ENCODE results near the gene TOGARAM2.

The TOGARAM2 gene

DNA sequence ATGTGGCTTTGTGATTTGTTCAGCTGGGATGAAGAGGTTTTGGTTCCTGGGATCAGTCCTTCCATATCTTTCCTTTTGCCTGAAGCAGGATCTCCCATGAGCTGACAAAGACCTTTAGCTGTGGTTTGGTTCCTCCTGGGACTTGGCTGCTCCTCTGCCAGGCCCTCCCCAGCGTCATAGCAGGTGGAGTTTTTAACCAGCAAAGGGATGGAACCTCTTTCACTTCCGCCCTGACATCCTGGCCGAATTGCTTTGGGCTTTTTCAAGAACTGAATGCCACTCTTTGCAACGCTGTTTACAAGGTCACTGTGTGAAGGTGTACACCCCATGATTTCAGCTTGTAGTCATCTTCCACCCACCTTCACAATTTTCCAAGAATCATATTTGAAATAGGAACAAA, 92.8 kb downstream of the TOGARAM2 start (continued):
- TF ChIP-seq BCL11A (tag by site-specific recombination; IDR thresholded peaks at IDR 0.05; ENCODE audit: low read depth): no peak
- TF ChIP-seq BCL11B (tag by site-specific recombination; IDR thresholded peaks at IDR 0.05; ENCODE audit: low read depth): no peak
- no peak for TF ChIP-seq ZNF10 (tag by site-specific recombination; IDR thresholded peaks at IDR 0.05)
- TF ChIP-seq SP2 (tag by site-specific recombination; IDR thresholded peaks at IDR 0.05): no peak
- TF ChIP-seq, protein P1, sequence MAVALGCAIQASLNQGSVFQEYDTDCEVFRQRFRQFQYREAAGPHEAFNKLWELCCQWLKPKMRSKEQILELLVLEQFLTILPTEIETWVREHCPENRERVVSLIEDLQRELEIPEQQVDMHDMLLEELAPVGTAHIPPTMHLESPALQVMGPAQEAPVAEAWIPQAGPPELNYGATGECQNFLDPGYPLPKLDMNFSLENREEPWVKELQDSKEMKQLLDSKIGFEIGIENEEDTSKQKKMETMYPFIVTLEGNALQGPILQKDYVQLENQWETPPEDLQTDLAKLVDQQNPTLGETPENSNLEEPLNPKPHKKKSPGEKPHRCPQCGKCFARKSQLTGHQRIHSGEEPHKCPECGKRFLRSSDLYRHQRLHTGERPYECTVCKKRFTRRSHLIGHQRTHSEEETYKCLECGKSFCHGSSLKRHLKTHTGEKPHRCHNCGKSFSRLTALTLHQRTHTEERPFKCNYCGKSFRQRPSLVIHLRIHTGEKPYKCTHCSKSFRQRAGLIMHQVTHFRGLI (tag by site-specific recombination; IDR thresholded peaks at IDR 0.05): no peak

DNA sequence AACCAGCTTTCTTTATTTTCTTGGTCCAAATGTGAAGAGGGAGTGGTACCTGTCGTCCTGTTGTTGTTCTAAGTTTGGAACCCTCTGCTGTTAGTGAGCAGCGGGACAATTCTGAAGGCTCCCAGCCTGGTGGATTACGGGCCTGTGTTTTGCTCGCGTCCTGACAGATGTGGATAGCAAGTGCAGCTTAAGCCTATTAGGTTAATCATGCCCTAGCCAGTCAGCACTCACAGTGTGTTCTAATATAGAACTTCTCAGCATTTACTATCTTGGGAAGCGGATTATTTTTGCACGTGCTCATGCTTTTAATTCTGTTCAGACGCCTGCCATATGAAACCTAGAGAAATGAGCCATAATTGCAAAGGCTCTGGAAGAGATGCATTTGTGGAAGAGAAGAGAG, 93.3 kb downstream of the TOGARAM2 start, which contains the start of gene PCARE:
TSS of gene PCARE (minus strand) at position 113 of the 400 bp plus-strand sequence. CDS start 262 bp downstream, outside the sequence.
- H3K4me3 ChIP-seq (ENCODE audit: low read depth, low read length): no peak within 1 kb of the TSS
- H3K36me3 ChIP-seq (ENCODE audit: control insufficient read depth in 2 of 2, insufficient read depth in 1 of 2, low read length in 2 of 2): no peaks in the 10 kb centered on the region
- no peaks in the 10 kb centered on the region for H3K4me1 ChIP-seq (ENCODE audit: control insufficient read depth, insufficient read depth, low read length)
- TF ChIP-seq, protein P2, sequence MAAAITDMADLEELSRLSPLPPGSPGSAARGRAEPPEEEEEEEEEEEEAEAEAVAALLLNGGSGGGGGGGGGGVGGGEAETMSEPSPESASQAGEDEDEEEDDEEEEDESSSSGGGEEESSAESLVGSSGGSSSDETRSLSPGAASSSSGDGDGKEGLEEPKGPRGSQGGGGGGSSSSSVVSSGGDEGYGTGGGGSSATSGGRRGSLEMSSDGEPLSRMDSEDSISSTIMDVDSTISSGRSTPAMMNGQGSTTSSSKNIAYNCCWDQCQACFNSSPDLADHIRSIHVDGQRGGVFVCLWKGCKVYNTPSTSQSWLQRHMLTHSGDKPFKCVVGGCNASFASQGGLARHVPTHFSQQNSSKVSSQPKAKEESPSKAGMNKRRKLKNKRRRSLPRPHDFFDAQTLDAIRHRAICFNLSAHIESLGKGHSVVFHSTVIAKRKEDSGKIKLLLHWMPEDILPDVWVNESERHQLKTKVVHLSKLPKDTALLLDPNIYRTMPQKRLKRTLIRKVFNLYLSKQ (tag by site-specific recombination; IDR thresholded peaks at IDR 0.05; ENCODE audit: borderline replicate concordance): no peak
- TF ChIP-seq, protein P3, sequence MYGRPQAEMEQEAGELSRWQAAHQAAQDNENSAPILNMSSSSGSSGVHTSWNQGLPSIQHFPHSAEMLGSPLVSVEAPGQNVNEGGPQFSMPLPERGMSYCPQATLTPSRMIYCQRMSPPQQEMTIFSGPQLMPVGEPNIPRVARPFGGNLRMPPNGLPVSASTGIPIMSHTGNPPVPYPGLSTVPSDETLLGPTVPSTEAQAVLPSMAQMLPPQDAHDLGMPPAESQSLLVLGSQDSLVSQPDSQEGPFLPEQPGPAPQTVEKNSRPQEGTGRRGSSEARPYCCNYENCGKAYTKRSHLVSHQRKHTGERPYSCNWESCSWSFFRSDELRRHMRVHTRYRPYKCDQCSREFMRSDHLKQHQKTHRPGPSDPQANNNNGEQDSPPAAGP (tag by site-specific recombination; IDR thresholded peaks at IDR 0.05): no peak
- no peak for TF ChIP-seq ZNF302 (tag by site-specific recombination; IDR thresholded peaks at IDR 0.05; ENCODE audit: low read depth)
- no peak for TF ChIP-seq ZBTB8A (tag by site-specific recombination; IDR thresholded peaks at IDR 0.05)
- TF ChIP-seq, protein P4, sequence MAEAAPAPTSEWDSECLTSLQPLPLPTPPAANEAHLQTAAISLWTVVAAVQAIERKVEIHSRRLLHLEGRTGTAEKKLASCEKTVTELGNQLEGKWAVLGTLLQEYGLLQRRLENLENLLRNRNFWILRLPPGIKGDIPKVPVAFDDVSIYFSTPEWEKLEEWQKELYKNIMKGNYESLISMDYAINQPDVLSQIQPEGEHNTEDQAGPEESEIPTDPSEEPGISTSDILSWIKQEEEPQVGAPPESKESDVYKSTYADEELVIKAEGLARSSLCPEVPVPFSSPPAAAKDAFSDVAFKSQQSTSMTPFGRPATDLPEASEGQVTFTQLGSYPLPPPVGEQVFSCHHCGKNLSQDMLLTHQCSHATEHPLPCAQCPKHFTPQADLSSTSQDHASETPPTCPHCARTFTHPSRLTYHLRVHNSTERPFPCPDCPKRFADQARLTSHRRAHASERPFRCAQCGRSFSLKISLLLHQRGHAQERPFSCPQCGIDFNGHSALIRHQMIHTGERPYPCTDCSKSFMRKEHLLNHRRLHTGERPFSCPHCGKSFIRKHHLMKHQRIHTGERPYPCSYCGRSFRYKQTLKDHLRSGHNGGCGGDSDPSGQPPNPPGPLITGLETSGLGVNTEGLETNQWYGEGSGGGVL (tag by site-specific recombination; IDR thresholded peaks at IDR 0.05): no peak
- TF ChIP-seq, protein P5, sequence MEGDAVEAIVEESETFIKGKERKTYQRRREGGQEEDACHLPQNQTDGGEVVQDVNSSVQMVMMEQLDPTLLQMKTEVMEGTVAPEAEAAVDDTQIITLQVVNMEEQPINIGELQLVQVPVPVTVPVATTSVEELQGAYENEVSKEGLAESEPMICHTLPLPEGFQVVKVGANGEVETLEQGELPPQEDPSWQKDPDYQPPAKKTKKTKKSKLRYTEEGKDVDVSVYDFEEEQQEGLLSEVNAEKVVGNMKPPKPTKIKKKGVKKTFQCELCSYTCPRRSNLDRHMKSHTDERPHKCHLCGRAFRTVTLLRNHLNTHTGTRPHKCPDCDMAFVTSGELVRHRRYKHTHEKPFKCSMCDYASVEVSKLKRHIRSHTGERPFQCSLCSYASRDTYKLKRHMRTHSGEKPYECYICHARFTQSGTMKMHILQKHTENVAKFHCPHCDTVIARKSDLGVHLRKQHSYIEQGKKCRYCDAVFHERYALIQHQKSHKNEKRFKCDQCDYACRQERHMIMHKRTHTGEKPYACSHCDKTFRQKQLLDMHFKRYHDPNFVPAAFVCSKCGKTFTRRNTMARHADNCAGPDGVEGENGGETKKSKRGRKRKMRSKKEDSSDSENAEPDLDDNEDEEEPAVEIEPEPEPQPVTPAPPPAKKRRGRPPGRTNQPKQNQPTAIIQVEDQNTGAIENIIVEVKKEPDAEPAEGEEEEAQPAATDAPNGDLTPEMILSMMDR (tag by site-specific recombination; IDR thresholded peaks at IDR 0.05): no peak
- TF ChIP-seq ZNF623 (tag by site-specific recombination; IDR thresholded peaks at IDR 0.05): no peak
- TF ChIP-seq, protein P6, sequence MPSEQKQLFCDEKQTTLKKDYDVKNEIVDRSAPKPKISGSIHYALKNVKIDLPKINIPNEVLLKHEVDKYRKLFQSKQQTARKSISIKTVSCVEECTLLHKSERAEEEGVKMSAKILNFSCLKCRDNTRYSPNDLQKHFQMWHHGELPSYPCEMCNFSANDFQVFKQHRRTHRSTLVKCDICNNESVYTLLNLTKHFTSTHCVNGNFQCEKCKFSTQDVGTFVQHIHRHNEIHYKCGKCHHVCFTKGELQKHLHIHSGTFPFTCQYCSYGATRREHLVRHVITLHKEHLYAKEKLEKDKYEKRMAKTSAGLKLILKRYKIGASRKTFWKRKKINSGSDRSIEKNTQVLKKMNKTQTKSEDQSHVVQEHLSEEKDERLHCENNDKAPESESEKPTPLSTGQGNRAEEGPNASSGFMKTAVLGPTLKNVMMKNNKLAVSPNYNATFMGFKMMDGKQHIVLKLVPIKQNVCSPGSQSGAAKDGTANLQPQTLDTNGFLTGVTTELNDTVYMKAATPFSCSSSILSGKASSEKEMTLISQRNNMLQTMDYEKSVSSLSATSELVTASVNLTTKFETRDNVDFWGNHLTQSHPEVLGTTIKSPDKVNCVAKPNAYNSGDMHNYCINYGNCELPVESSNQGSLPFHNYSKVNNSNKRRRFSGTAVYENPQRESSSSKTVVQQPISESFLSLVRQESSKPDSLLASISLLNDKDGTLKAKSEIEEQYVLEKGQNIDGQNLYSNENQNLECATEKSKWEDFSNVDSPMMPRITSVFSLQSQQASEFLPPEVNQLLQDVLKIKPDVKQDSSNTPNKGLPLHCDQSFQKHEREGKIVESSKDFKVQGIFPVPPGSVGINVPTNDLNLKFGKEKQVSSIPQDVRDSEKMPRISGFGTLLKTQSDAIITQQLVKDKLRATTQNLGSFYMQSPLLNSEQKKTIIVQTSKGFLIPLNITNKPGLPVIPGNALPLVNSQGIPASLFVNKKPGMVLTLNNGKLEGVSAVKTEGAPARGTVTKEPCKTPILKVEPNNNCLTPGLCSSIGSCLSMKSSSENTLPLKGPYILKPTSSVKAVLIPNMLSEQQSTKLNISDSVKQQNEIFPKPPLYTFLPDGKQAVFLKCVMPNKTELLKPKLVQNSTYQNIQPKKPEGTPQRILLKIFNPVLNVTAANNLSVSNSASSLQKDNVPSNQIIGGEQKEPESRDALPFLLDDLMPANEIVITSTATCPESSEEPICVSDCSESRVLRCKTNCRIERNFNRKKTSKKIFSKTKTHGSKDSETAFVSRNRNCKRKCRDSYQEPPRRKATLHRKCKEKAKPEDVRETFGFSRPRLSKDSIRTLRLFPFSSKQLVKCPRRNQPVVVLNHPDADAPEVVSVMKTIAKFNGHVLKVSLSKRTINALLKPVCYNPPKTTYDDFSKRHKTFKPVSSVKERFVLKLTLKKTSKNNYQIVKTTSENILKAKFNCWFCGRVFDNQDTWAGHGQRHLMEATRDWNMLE (tag by site-specific recombination; conservative IDR thresholded peaks at IDR 0.05; ENCODE audit: low read depth): no peak
- ChIA-PET CTCF (no interaction called here), POLR2A (no interaction called here)
- no peak within 1 kb of the TSS for H3K27ac ChIP-seq (ENCODE audit: extremely low read depth, low read depth, low read length)
- no peaks in the 10 kb centered on the region for H3K9me3 ChIP-seq (ENCODE audit: control insufficient read depth, insufficient read depth, low read depth, low read length)
